Astrocyte of the cerebellum (primary cell): ENCODE results near the gene CHMP2B.
A peak's percentile ranks its signal among the peaks of the same experiment; 100 is the strongest.
"Not testable (repeated sequence)": the region's sequence is repeated elsewhere in the genome, so short reads cannot be mapped to it uniquely, and the experiment has no call there.

Experiments
- DNase-seq: peaks from one replicate; pipeline ENCODE4 v3.0.0-alpha.2; 2011; ENCODE audit warnings: low read depth
- H3K4me3 ChIP-seq: 2 replicates; pipeline ENCODE4 v1.5.1; 2011; ENCODE audit warnings: mild to moderate bottlenecking, low read depth, low read length, moderate library complexity
- CTCF ChIP-seq: IDR thresholded peaks from 2 replicates; pipeline ENCODE4 v1.5.1; 2012; ENCODE audit warnings: low read length, low read depth, moderate library complexity, mild to moderate bottlenecking; ENCODE audit errors: missing control alignments
- in situ Hi-C: cut with HindIII; loops from 2 replicates; pipeline ENCODE4 v1.10.0; 2017; ENCODE audit warnings: low sequenced_read_pairs

The CHMP2B gene

DNA sequence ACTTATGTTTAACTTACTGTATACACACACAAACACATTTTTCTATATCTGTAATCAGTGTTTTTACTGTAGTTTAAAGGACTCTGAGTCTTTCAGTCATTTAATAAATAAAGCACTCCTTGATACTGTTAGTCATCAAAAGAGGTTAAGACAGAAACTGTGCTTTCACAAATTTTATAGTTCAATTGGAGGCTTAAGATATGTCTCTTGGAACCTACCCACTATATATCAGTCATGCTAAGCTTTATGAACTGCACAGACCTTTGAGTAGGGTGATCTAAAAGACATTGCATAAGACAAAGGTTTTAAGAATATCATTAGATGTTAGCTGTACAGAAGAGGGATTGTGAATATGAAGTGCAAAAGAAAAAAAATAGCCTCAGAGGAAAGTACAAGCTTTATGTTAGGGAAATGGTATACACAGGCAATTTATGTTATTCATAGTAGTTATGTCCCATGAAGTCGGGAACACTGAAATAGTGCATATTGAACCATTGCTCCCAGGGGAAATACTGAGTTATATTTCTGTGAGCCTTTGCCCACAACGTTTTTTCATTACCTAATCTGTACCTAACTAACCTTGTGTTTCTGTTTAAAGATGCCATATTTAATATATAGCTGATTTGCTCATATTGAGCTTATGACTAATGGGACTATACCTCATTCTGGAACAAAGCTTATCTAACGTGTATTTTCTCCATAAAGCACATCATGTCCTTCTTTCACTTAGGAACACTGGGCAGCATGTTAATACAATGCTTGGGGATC lies 19.7 kb downstream of the CHMP2B start:
- H3K4me3 ChIP-seq: no peak overlapping the region
- in situ Hi-C loops: no loop called here
- DNase-seq: no peak
- TF ChIP-seq CTCF: no peak

- in situ Hi-C loops: no loop called here
These were observed 20.3 kb downstream of the CHMP2B start for GRCh38 chr3:87247430-87247773.

GRCh38 chr3:87248231-87248630 lies 21.1 kb downstream of the CHMP2B start:
- in situ Hi-C loops, H3K4me3 ChIP-seq, DNase-seq: not testable (repeated sequence)

More at GRCh38 chr3:87247430-87247773, 20.3 kb downstream of the CHMP2B start:
- no peak for TF ChIP-seq CTCF
- no peak for DNase-seq
- no peak overlapping the region for H3K4me3 ChIP-seq

- no peak overlapping the region for H3K4me3 ChIP-seq
- no peak for DNase-seq
- no peak for TF ChIP-seq CTCF
- in situ Hi-C loops: no loop called here
These were observed 21.7 kb downstream of the CHMP2B start for GRCh38 chr3:87248831-87249230.

DNA sequence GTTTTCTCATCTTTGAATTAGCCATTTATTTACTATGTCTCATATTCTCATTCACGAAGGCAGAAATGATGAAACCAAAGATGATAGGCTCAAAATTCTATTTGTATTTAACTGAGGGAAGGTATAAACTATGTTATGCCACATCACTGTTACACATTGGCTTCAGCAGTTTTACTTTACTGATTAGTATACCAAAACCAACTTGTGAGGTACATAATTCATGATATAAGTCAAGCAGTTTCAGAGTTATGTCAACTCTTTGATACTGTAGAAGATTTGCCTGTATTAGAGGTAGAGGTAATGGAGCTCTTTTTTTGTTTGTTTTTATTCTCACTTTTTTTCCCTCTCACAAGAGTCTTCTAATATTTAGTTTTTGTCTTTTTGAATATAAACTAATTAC lies 22.9 kb downstream of the CHMP2B start:
- in situ Hi-C loops: no loop called here
- no peak overlapping the region for H3K4me3 ChIP-seq
- no peak for DNase-seq
- no peak for TF ChIP-seq CTCF

- DNase-seq: peak; percentile 24
- TF ChIP-seq CTCF: peak; percentile 68
- in situ Hi-C loops: no loop called here
- no peak overlapping the region for H3K4me3 ChIP-seq
These were observed 33.2 kb downstream of the CHMP2B start for GRCh38 chr3:87260270-87260669.

GRCh38 chr3:87261925-87262324 lies 34.8 kb downstream of the CHMP2B start:
- no peak for DNase-seq
- in situ Hi-C loops: no loop called here
- H3K4me3 ChIP-seq: no peak overlapping the region
- TF ChIP-seq CTCF: no peak
